H1 (cell line): ENCODE results near the gene ATG16L2.

ENCODE experiments used
- CREB1 ChIP-seq: IDR thresholded peaks from 2 replicates; pipeline ENCODE4 v1.6.1; 2012; ENCODE audit warnings: inconsistent platforms
- EP300 ChIP-seq, 2 experiments: IDR thresholded peaks; 1 replicate in 1 of 2; 2 replicates in 1 of 2; pipeline ENCODE4 v1.6.1; 2011 to 2012; ENCODE audit warnings: low read depth in 2 of 2, low read length in 2 of 2, mild to moderate bottlenecking in 2 of 2, borderline replicate concordance in 1 of 2, inconsistent platforms in 1 of 2, moderate library complexity in 1 of 2
- EZH2 ChIP-seq: fragments of 200-600 bp; sonication (generic); IDR thresholded peaks from 2 replicates; pipeline ENCODE4 v1.7.1; 2012; ENCODE audit warnings: low read depth, mild to moderate bottlenecking, moderate library complexity, low read length, inconsistent platforms; ENCODE audit not compliant: severe bottlenecking
- FOSL1 ChIP-seq: IDR thresholded peaks from 2 replicates; pipeline ENCODE4 v1.6.1; 2011; ENCODE audit warnings: mild to moderate bottlenecking, low read depth, low read length, moderate library complexity; ENCODE audit not compliant: insufficient read depth
- JUND ChIP-seq: IDR thresholded peaks from 2 replicates; pipeline ENCODE4 v1.6.1; 2011; ENCODE audit warnings: mild to moderate bottlenecking, improper control_type of control experiment, low read length
- KDM1A ChIP-seq: fragments of 200-600, 300-600 bp; sonication (generic); IDR thresholded peaks from 2 replicates; pipeline ENCODE4 v1.7.1; 2016; ENCODE audit warnings: mild to moderate bottlenecking, low read length, borderline replicate concordance
- POLR2A ChIP-seq, 2 experiments: IDR thresholded peaks; 1 replicate in 1 of 2; 2 replicates in 1 of 2; pipeline ENCODE4 v1.6.1; 2011; ENCODE audit warnings: low read depth in 2 of 2, low read length in 2 of 2, mild to moderate bottlenecking in 2 of 2; ENCODE audit errors: control extremely low read depth in 1 of 2
- POLR2AphosphoS5 ChIP-seq: IDR thresholded peaks from 2 replicates; pipeline ENCODE4 v1.6.1; 2011; ENCODE audit warnings: low read depth, low read length
- RAD21 ChIP-seq, 2 experiments: IDR thresholded peaks in 1 of 2; conservative IDR thresholded peaks in 1 of 2; 2 replicates each; pipeline ENCODE4 v1.6.1; 2011; ENCODE audit warnings: low read depth in 2 of 2, low read length in 2 of 2, improper control_type of control experiment in 1 of 2, inconsistent platforms in 1 of 2, mild to moderate bottlenecking in 1 of 2, moderate library complexity in 1 of 2
- SIRT6 ChIP-seq: IDR thresholded peaks from one replicate; pipeline ENCODE4 v1.7.1; 2012; ENCODE audit warnings: low read length, inconsistent platforms
- SUZ12 ChIP-seq: fragments of 200-600 bp; sonication (generic); IDR thresholded peaks from 2 replicates; pipeline ENCODE4 v1.6.1; 2012; ENCODE audit warnings: mild to moderate bottlenecking, inconsistent platforms, low read length, moderate library complexity, mixed read lengths
- TAF1 ChIP-seq: IDR thresholded peaks from 2 replicates; pipeline ENCODE4 v1.6.1; 2011; ENCODE audit warnings: mild to moderate bottlenecking, low read depth, low read length
- TCF12 ChIP-seq: IDR thresholded peaks from 2 replicates; pipeline ENCODE4 v1.6.1; 2011; ENCODE audit warnings: low read depth, mild to moderate bottlenecking, low read length
- TF ChIP-seq, protein P1 (sequence below), 3 experiments: IDR thresholded peaks; 1 replicate in 2 of 3; 2 replicates in 1 of 3; pipeline versions ENCODE4 v1.5.1 to v1.6.1; 2011; ENCODE audit warnings: low read length in 3 of 3, mild to moderate bottlenecking in 3 of 3, inconsistent platforms in 2 of 3, low read depth in 1 of 3, moderate library complexity in 1 of 3; ENCODE audit not compliant: insufficient read depth in 1 of 3; ENCODE audit errors: control extremely low read depth in 1 of 3

GRCh38 chr11:72814286-72815109 lies at the start of gene ATG16L2:
- TF ChIP-seq JUND (no peak), KDM1A (no peak), EZH2 (no peak), EP300 (IDR thresholded peaks at IDR 0.05; ENCODE audit: borderline replicate concordance in 1 of 2, low read depth in 2 of 2, low read length in 2 of 2) (no peak), FOSL1 (no peak), POLR2A (IDR thresholded peaks at IDR 0.05; ENCODE audit: control extremely low read depth in 1 of 2, low read depth in 2 of 2, low read length in 2 of 2) (peak in 1 of 2 experiments; percentile 91; a peak in 2 of 3 replicates), RAD21 (IDR thresholded peaks at IDR 0.05 in 1 of 2, conservative IDR thresholded peaks at IDR 0.05 in 1 of 2; ENCODE audit: low read depth in 2 of 2, low read length in 2 of 2) (peak; percentile 1 to 37; a peak in 1 of 4 replicates), TAF1 (peak; percentile 78), TCF12 (no peak), SUZ12 (no peak), SIRT6 (no peak), CREB1 (peak; percentile 44; the same call in 1 of the 2 replicates), POLR2AphosphoS5 (peak; percentile 86)
- TF ChIP-seq, protein P1, sequence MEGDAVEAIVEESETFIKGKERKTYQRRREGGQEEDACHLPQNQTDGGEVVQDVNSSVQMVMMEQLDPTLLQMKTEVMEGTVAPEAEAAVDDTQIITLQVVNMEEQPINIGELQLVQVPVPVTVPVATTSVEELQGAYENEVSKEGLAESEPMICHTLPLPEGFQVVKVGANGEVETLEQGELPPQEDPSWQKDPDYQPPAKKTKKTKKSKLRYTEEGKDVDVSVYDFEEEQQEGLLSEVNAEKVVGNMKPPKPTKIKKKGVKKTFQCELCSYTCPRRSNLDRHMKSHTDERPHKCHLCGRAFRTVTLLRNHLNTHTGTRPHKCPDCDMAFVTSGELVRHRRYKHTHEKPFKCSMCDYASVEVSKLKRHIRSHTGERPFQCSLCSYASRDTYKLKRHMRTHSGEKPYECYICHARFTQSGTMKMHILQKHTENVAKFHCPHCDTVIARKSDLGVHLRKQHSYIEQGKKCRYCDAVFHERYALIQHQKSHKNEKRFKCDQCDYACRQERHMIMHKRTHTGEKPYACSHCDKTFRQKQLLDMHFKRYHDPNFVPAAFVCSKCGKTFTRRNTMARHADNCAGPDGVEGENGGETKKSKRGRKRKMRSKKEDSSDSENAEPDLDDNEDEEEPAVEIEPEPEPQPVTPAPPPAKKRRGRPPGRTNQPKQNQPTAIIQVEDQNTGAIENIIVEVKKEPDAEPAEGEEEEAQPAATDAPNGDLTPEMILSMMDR (IDR thresholded peaks at IDR 0.05; ENCODE audit: control extremely low read depth in 1 of 3, insufficient read depth in 1 of 3, low read depth in 1 of 3, low read length in 3 of 3), result peak in 1 of 3 experiments; percentile 17; a peak in 2 of 4 replicates
